ENCODE data around the gene SERPINB6.
"Not testable (repeated sequence)": the region's sequence is repeated elsewhere in the genome, so short reads cannot be mapped to it uniquely, and the experiment has no call there.

The SERPINB6 gene

DNA sequence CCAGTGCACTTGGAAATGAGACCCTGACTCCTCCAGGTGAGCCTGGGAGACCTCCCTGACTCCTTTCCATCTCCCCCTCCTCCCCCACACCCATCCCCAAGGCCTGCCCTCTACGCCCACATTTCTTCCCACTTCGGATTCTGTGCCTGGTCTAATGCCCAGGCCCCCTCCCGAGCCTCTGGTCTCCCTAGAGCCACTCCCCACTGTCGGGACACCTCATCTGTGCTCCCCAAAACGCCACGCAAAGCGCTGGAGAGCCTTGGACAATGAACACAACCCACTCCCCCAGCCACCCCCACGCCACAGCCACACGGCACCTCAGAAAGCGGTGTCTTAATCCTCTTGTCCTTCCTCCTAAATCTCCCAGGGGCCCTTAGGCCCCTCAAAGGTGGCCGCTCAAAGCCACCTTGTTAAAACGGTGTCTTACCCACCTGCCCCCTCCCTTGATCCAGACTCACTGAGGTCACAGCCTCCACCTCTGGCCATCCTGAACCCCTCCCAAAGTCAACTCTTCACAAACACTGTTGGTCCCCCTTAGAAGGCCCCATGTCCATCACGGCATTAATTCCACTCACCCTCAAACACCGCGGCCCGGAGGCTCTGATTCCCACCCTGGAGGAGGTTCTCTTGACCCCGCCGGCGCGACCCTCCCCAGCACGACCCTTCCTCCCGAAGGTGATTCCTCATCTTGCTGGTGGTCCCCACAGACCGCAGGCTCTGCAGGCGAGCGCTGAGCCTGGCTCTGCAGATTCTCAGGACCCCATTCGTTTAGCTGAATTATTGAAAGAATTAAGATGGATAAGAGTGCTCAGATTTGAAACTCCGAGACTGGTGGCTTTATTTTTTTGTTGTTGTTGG is 69.5 kb downstream of the SERPINB6 start:
- DNase-seq: not testable (repeated sequence)

DNA sequence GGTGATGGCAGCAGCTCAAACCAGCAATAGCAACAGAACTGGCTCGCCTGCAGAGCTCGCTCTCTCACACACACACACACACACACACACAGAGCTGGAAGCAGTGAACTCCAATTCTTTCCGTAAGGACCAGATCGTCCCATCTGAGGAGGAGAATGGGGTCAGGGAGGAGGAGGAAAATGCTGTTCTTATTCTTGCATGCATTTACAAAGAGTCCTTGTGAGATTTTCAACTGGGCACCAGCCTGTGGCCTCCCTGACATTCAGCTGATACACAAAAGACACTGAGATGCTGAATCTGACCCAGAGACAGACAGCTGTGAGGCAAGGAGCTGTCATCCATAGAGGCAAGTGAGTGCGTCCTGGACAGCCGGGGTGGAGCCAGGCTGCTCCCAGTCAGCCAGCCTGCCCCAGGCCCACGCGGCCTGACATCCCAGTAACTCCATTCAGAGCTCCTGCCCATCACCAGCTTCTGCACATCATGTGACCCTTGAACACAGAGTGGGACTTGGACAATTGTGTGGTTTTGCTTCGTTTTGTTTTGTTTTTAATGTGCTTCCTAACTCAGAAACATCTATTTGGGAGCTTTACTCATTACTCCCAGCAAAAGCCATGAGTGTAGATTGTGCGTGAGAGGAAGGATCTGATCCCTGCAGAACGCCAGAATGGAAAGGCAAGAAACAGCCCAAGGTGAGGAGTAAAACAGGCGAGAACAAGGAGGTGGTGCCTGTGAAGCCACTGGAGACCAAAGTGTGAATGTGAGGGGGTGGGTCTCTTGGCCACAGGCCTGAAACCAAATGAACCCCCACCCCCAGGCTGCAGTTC is 70.3 kb downstream of the SERPINB6 start:
- DNase-seq: no peak

GRCh38 chr6:2900221-2900807 is 71.1 kb downstream of the SERPINB6 start:
- DNase-seq: no peak

DNA sequence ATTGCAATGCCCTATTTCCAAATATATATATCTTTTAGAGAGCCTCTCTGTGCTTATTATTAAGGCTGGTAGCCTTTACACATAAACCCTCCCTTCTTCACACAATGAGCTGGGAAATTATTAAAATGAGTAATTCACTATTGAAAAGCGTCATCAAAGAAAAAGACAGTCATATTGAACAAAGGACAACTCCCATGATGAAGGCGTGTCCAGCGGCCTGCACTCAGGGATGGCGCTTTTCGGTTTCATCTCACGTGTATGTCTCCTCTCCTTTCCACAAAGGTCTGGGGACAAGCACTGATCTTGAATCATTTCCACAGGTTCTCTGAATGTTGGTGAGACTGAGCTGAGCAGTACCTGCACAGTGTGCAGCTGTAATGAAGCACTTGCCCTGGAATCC is 71.8 kb downstream of the SERPINB6 start:
- DNase-seq: no peak
